Posterior vena cava (tissue), 2 donors: Measurements from ENCODE around the gene ARHGAP28. TPM values are rescaled to one million over a fixed set of nuclear protein-coding genes. Genes with fewer than 3 reads are reported as not detected.
"Not testable (repeated sequence)": the region's sequence is repeated elsewhere in the genome, so short reads cannot be mapped to it uniquely, and the experiment has no call there.

ENCODE experiments used
- DNase-seq: peaks from one replicate; pipeline ENCODE4 v3.0.0-alpha.2; 2020; ENCODE audit warnings: low spot score
- intact Hi-C, 2 donors: fragments of 100-400 bp; cut with DNase I; formaldehyde crosslinking; loops; one replicate each; pipeline versions ENCODE4 v1.14.1 to v1.14.2; 2022 to 2023
- total RNA-seq, 2 donors: library from RNA; stranded (reverse); fragmentation: NEBNext Ultra II Directional; extraction: Animal tissue kit (Norgen Biotek cat#: 25700); gene quantifications; one replicate each; pipeline ENCODE4 v1.2.1, GENCODE V29; 2021
- donor health status: DM: yes; HTN: yes; CAD: no.
- donor health status: DM: yes; HTN: yes; CAD: no.

ARHGAP28 gene
- total RNA-seq, 2 donors from 2014 or later, result 15.6 to 26.2 TPM

- intact Hi-C loops, DNase-seq: not testable (repeated sequence)
Measured at GRCh38 chr18:6845521-6845920, 116.0 kb downstream of the ARHGAP28 start.

GRCh38 chr18:6850396-6850795 lies 120.9 kb downstream of the ARHGAP28 start:
- intact Hi-C loops, result no loop called here
- no peak for DNase-seq

- intact Hi-C loops, result no loop called here
- DNase-seq, result no peak
Measured at GRCh38 chr18:6851480-6851879, 122.0 kb downstream of the ARHGAP28 start.

GRCh38 chr18:6854811-6855210 lies 125.3 kb downstream of the ARHGAP28 start:
- intact Hi-C loops, result no loop called here
- DNase-seq, result no peak

GRCh38 chr18:6855767-6856166 lies 126.3 kb downstream of the ARHGAP28 start:
- DNase-seq, result no peak
- intact Hi-C loops, result no loop called here

- no peak for DNase-seq
- intact Hi-C loops, result no loop called here
Measured at GRCh38 chr18:6857300-6857699, 127.8 kb downstream of the ARHGAP28 start.

- DNase-seq, result no peak
- intact Hi-C loops, result no loop called here
Measured at GRCh38 chr18:6859676-6860422, 130.3 kb downstream of the ARHGAP28 start.

GRCh38 chr18:6860804-6861448 lies 131.4 kb downstream of the ARHGAP28 start:
- intact Hi-C loops, result no loop called here
- DNase-seq, result no peak

- no peak for DNase-seq
- intact Hi-C loops, result no loop called here
Measured at GRCh38 chr18:6865251-6865650, 135.7 kb downstream of the ARHGAP28 start.

GRCh38 chr18:6866552-6867085 lies 137.1 kb downstream of the ARHGAP28 start:
- intact Hi-C loops, result no loop called here
- DNase-seq, result no peak

GRCh38 chr18:6868033-6868432 lies 138.5 kb downstream of the ARHGAP28 start:
- DNase-seq, result no peak
- intact Hi-C loops, result no loop called here

GRCh38 chr18:6871566-6871965 lies 142.1 kb downstream of the ARHGAP28 start:
- intact Hi-C loops, result loop anchor here (10.0 kb wide), 2 partner anchors 107 to 257 kb away; no protein-coding TSS in a partner anchor

GRCh38 chr18:6873040-6873751 lies 143.7 kb downstream of the ARHGAP28 start:
- intact Hi-C loops, result loop anchor here (10.0 kb wide), 2 partner anchors 108 to 258 kb away; no protein-coding TSS in a partner anchor
- no peak for DNase-seq

More at GRCh38 chr18:6871566-6871965, 142.1 kb downstream of the ARHGAP28 start:
- no peak for DNase-seq

GRCh38 chr18:6874315-6874714 lies 144.8 kb downstream of the ARHGAP28 start:
- intact Hi-C loops, result loop anchor here (10.0 kb wide), 2 partner anchors 110 to 260 kb away; no protein-coding TSS in a partner anchor
- DNase-seq, result no peak

- intact Hi-C loops, result loop anchor here (10.0 kb wide), 2 partner anchors 111 to 261 kb away; no protein-coding TSS in a partner anchor
- DNase-seq, result no peak
Measured at GRCh38 chr18:6875749-6876148, 146.2 kb downstream of the ARHGAP28 start.

- intact Hi-C loops, result loop anchor here (10.0 kb wide), 2 partner anchors 112 to 262 kb away; no protein-coding TSS in a partner anchor
Measured at GRCh38 chr18:6876641-6877041, 147.1 kb downstream of the ARHGAP28 start.

GRCh38 chr18:6877288-6877687 lies 147.8 kb downstream of the ARHGAP28 start:
- intact Hi-C loops, result loop anchor here (10.0 kb wide), 2 partner anchors 112 to 262 kb away; no protein-coding TSS in a partner anchor
- DNase-seq, result no peak

More at GRCh38 chr18:6876641-6877041, 147.1 kb downstream of the ARHGAP28 start:
- DNase-seq, result no peak

- intact Hi-C loops, result loop anchor here (10.0 kb wide), 2 partner anchors 114 to 264 kb away; no protein-coding TSS in a partner anchor
- no peak for DNase-seq
Measured at GRCh38 chr18:6878556-6879297, 149.2 kb downstream of the ARHGAP28 start.
